CD14-positive monocyte (primary cell): ENCODE results near the gene SLC23A1. TPM values are rescaled to one million over a fixed set of nuclear protein-coding genes. Genes with fewer than 3 reads are reported as not detected.

Experiments
- DNase-seq, 3 donors: peaks; one replicate each; pipeline ENCODE4 v3.0.0-alpha.2; 2011 to 2022
- H2AFZ ChIP-seq: 2 replicates; pipeline ENCODE4 v1.6.0; 2012; ENCODE audit warnings: mild to moderate bottlenecking, low read depth, low read length, inconsistent platforms; ENCODE audit not compliant: insufficient read depth, poor library complexity, severe bottlenecking
- H3K27ac ChIP-seq, 2 donors: 1 replicate in 1 of 2; 2 replicates in 1 of 2; pipeline ENCODE4 v1.5.1; 2012 to 2013; ENCODE audit warnings: low read length in 2 of 2, control low read depth in 1 of 2, inconsistent platforms in 1 of 2, low read depth in 1 of 2, mild to moderate bottlenecking in 1 of 2
- H3K27me3 ChIP-seq, 2 donors: one replicate each; pipeline versions ENCODE4 v1.6.0 to v1.6.1; 2011 to 2013; ENCODE audit warnings: low read length in 2 of 2; ENCODE audit not compliant: control insufficient read depth in 2 of 2, insufficient read depth in 2 of 2
- H3K36me3 ChIP-seq, 2 donors: replicated peaks in 1 of 2; 1 replicate in 1 of 2; 2 replicates in 1 of 2; pipeline versions ENCODE4 v1.5.1 to v1.6.1; 2012 to 2013; ENCODE audit warnings: low read length in 2 of 2, control low read depth in 1 of 2, inconsistent platforms in 1 of 2, mild to moderate bottlenecking in 1 of 2; ENCODE audit not compliant: insufficient read depth in 2 of 2, control insufficient read depth in 1 of 2
- H3K4me1 ChIP-seq, 2 donors: 1 replicate in 1 of 2; 2 replicates in 1 of 2; pipeline versions ENCODE4 v1.5.1 to v1.6.1; 2012 to 2013; ENCODE audit warnings: low read length in 2 of 2, control low read depth in 1 of 2, inconsistent platforms in 1 of 2, mild to moderate bottlenecking in 1 of 2, moderate library complexity in 1 of 2; ENCODE audit not compliant: insufficient read depth in 2 of 2, control insufficient read depth in 1 of 2
- H3K4me2 ChIP-seq: replicated peaks from 2 replicates; pipeline ENCODE3; 2012; ENCODE audit warnings: low read length, moderate library complexity, mild to moderate bottlenecking; ENCODE audit not compliant: poor library complexity, severe bottlenecking; ENCODE audit errors: extremely low read depth
- H3K4me3 ChIP-seq, 3 experiments: fragments of 200-600 bp in 1 of 3; sonication (generic) in 1 of 3; replicated peaks in 1 of 3; 1 replicate in 2 of 3; 2 replicates in 1 of 3; pipeline ENCODE4 v1.5.1; 2011 to 2013; ENCODE audit warnings: low read length in 3 of 3, mild to moderate bottlenecking in 3 of 3, control low read depth in 2 of 3, low read depth in 2 of 3, inconsistent platforms in 1 of 3, moderate library complexity in 1 of 3
- H3K79me2 ChIP-seq: 2 replicates; pipeline ENCODE4 v1.6.0; 2012; ENCODE audit warnings: mild to moderate bottlenecking, control low read depth, inconsistent platforms, low read length, moderate library complexity; ENCODE audit not compliant: insufficient read depth
- H3K9ac ChIP-seq: 2 replicates; pipeline ENCODE4 v1.6.0; 2017; ENCODE audit warnings: low read length, mild to moderate bottlenecking; ENCODE audit not compliant: insufficient read depth, poor library complexity, severe bottlenecking
- H3K9me3 ChIP-seq, 2 donors: replicated peaks in 1 of 2; 1 replicate in 1 of 2; 2 replicates in 1 of 2; pipeline versions ENCODE4 v1.5.1 to v1.6.1; 2012 to 2013; ENCODE audit warnings: low read length in 2 of 2, control low read depth in 1 of 2; ENCODE audit not compliant: control insufficient read depth in 1 of 2, insufficient read depth in 1 of 2
- H4K20me1 ChIP-seq: 2 replicates; pipeline ENCODE4 v1.6.0; 2012; ENCODE audit warnings: mild to moderate bottlenecking, low read length, control low read depth, moderate library complexity; ENCODE audit not compliant: insufficient read depth
- H3K27ac Mint-ChIP-seq, 7 donors: one replicate each; pipeline ENCODE4 v1.8.0; 2020; ENCODE audit warnings: mild to moderate bottlenecking in 7 of 7, mixed read lengths in 7 of 7, moderate library complexity in 6 of 7, inconsistent platforms in 2 of 7
- H3K27me3 Mint-ChIP-seq, 3 donors: one replicate each; pipeline ENCODE4 v1.8.0; 2021 to 2022; ENCODE audit warnings: low read depth in 3 of 3, mild to moderate bottlenecking in 3 of 3, mixed read lengths in 3 of 3, moderate library complexity in 3 of 3, inconsistent platforms in 1 of 3
- H3K36me3 Mint-ChIP-seq, 2 donors: one replicate each; pipeline ENCODE4 v1.8.0; 2020; ENCODE audit warnings: mixed read lengths in 2 of 2, inconsistent platforms in 1 of 2, mild to moderate bottlenecking in 1 of 2
- H3K4me1 Mint-ChIP-seq: one replicate; pipeline ENCODE4 v1.8.0; 2020; ENCODE audit warnings: mild to moderate bottlenecking, mixed read lengths
- H3K4me3 Mint-ChIP-seq, 2 donors: one replicate each; pipeline ENCODE4 v1.8.0; 2020; ENCODE audit warnings: mild to moderate bottlenecking in 2 of 2, mixed read lengths in 2 of 2, moderate library complexity in 1 of 2
- H3K9me3 Mint-ChIP-seq, 7 donors: one replicate each; pipeline ENCODE4 v1.8.0; 2020 to 2022; ENCODE audit warnings: mixed read lengths in 7 of 7, mild to moderate bottlenecking in 6 of 7, moderate library complexity in 6 of 7, inconsistent platforms in 2 of 7
- CTCF ChIP-seq: fragments of 200-600 bp; IDR thresholded peaks from one replicate; pipeline ENCODE4 v1.8.0; 2022; ENCODE audit warnings: antibody characterized with exemption, mild to moderate bottlenecking
- WGBS: methylation state at CpG from one replicate; pipeline ENCODE4 v1.1.5; 2013; ENCODE audit warnings: missing lambda C conversion rate; ENCODE audit not compliant: insufficient coverage; 5-methylcytosine and 5-hydroxymethylcytosine counted together
- intact Hi-C, 2 donors: fragments of 100-400 bp; cut with micrococcal nuclease; formaldehyde crosslinking; loops; one replicate each; pipeline versions ENCODE4 v1.15.0 to v1.15.1; 2023
- polyA plus RNA-seq, 3 donors: library from polyadenylated mRNA; depleted of rRNA in 1 of 3; unstranded in 2 of 3; stranded (reverse) in 1 of 3; fragments of 300-500 nt in 2 of 3; fragments of >200 nt in 1 of 3; fragmentation: Illumina TruSeq in 2 of 3; gene quantifications; 1 replicate in 2 of 3; 2 replicates in 1 of 3; pipeline ENCODE4 v1.2.3, GENCODE V29; 2012 to 2021

Gene SLC23A1
- polyA plus RNA-seq, 3 donors = not detected

DNA sequence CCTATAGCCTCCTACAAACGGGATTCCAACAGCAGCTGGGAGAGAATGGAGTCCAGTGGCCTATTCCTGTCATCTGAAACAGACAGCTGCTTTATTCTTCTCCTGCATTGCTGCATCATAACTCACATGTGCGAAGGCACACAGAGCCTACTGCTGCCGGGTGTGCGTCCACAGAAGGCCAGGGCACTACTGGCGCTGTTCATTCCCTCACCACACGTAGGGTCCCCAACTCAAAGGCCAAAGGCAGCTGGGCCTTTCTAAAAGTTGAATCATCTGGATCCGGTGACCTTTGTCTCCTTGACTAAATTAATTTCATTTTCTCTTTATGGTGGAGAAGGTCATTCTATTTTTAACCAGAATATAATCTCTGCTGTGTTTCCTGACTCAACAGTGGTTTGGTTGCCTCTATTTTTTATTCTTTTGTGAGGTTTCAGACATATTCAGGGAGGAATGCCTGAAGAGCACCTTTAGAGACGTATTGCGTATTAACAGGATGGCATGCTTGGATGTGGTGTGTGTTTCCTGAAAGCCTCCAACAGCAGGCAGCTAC is 31.6 kb upstream of the SLC23A1 start:
- no peaks in the 10 kb centered on the region for H3K4me1 ChIP-seq
- no peaks in the 10 kb centered on the region for H3K4me1 Mint-ChIP-seq
- DNase-seq = no peak
- no peak overlapping the region for H3K9ac ChIP-seq
- no peaks in the 10 kb centered on the region for H3K27me3 ChIP-seq
- no peaks in the 10 kb centered on the region for H3K27me3 Mint-ChIP-seq
- no peak overlapping the region for H2AFZ ChIP-seq
- H3K36me3 ChIP-seq = no peaks in the 10 kb centered on the region
- no peaks in the 10 kb centered on the region for H3K9me3 Mint-ChIP-seq
- intact Hi-C loops = no loop called here
- peaks cover 3 to 7% of the 10 kb centered on the region in 2 donors for H3K36me3 Mint-ChIP-seq
- WGBS = no CpG with 5 or more reads among the region's 9 CpGs
- H3K27ac Mint-ChIP-seq = no peak overlapping the region
- no peaks in the 10 kb centered on the region for H3K79me2 ChIP-seq
- TF ChIP-seq CTCF = no peak
- no peak overlapping the region for H3K4me3 ChIP-seq
- H3K4me2 ChIP-seq = no peak overlapping the region
- H3K4me3 Mint-ChIP-seq = no peak overlapping the region
- no peak overlapping the region for H3K27ac ChIP-seq
- H3K9me3 ChIP-seq = no peaks in the 10 kb centered on the region
- H4K20me1 ChIP-seq = no peaks in the 10 kb centered on the region

DNA sequence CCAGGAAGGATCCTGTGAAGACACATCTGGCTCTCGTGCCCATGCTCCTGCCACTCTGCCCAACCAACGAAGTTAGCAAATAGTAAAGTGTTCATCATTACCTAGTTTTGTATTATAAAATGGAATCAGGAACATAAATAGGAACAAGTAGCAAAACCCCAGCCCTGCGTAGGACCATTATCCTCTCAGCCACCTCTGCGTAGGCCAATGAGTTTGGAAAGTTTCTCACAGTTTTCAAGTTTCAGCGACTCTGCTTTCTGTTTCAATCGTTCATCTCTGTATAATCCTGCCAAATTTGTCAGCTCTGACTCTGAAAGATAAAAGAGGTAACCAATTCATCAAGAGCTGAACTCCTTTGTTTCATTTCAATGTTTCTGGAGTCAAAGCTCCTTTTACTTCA is 30.9 kb upstream of the SLC23A1 start:
- Mint-ChIP-seq H3K27ac (no peak overlapping the region), H3K36me3 (peaks cover 2 to 3% of the 10 kb centered on the region in 2 donors), H3K27me3 (no peaks in the 10 kb centered on the region), H3K4me3 (no peak overlapping the region), H3K9me3 (no peaks in the 10 kb centered on the region), H3K4me1 (no peaks in the 10 kb centered on the region)
- intact Hi-C loops = no loop called here
- H3K36me3 ChIP-seq = no peaks in the 10 kb centered on the region
- H4K20me1 ChIP-seq = no peaks in the 10 kb centered on the region
- H3K79me2 ChIP-seq = no peaks in the 10 kb centered on the region
- H3K9me3 ChIP-seq = no peaks in the 10 kb centered on the region
- no peak overlapping the region for H3K9ac ChIP-seq
- H3K4me3 ChIP-seq = no peak overlapping the region
- H3K27me3 ChIP-seq = no peaks in the 10 kb centered on the region
- H3K4me2 ChIP-seq = no peak overlapping the region
- no peaks in the 10 kb centered on the region for H3K4me1 ChIP-seq
- WGBS = 93% methylated on average over 3 of the region's 6 CpGs
- no peak for TF ChIP-seq CTCF
- no peak for DNase-seq
- H3K27ac ChIP-seq = no peak overlapping the region
- H2AFZ ChIP-seq = no peak overlapping the region
